Renal cortex interstitium (tissue), 15 donors: ENCODE measurements around the gene TXNDC5. TPM values are rescaled to one million over a fixed set of nuclear protein-coding genes. Genes with fewer than 3 reads are reported as not detected.

Experiments
- DNase-seq, 11 donors: peaks; one replicate each; pipeline ENCODE4 v3.0.0-alpha.2; 2013; ENCODE audit warnings: low read depth in 9 of 11, low spot score in 4 of 11; ENCODE audit errors: extremely low read depth in 1 of 11
- long read RNA-seq, 16 experiments: transcript quantifications; one replicate each; lab custom pipeline, GENCODE V29; 2026
- polyA plus RNA-seq, 3 donors: library from polyadenylated mRNA; unstranded; fragments of 120-200 nt; gene quantifications; one replicate each; pipeline ENCODE4 v1.2.1, GENCODE V29; 2013; ENCODE audit not compliant: insufficient read length in 3 of 3

The TXNDC5 gene
- 100 to 1,000 TPM in 1 of 3 donors, 10 to 100 TPM in 2; 97.1 to 114 (median 99.9) TPM for polyA plus RNA-seq
- long read RNA-seq, donor 1, transcript TXNDC5-201 (10 exons, 2,964 nt): major isoform, 20 of 20 reads
- long read RNA-seq, donor 1, partial matches to known transcripts: 0 of 20 reads
- long read RNA-seq, donor 1, other reads (novel, unspliced or antisense): 0 of 20 reads
- long read RNA-seq, donor 2, transcript TXNDC5-201 (10 exons, 2,964 nt): major isoform, 27 of 27 reads
- long read RNA-seq, donor 2, partial matches to known transcripts: 0 of 27 reads
- long read RNA-seq, donor 2, other reads (novel, unspliced or antisense): 0 of 27 reads
- long read RNA-seq, donor 3, transcript TXNDC5-201 (10 exons, 2,964 nt): major isoform, 44 of 44 reads
- long read RNA-seq, donor 3, partial matches to known transcripts: 0 of 44 reads
- long read RNA-seq, donor 3, other reads (novel, unspliced or antisense): 0 of 44 reads
- long read RNA-seq, donor 4, transcript TXNDC5-201 (10 exons, 2,964 nt): major isoform, 29 of 30 reads
- long read RNA-seq, donor 4, partial matches to known transcripts: 0 of 30 reads
- long read RNA-seq, donor 4, other reads (novel, unspliced or antisense): 0 of 30 reads
- long read RNA-seq, donor 5: 0 reads
- long read RNA-seq, donor 6, transcript TXNDC5-201 (10 exons, 2,964 nt): major isoform, 24 of 35 reads
- long read RNA-seq, donor 6, partial matches to known transcripts: 5 of 35 reads
- long read RNA-seq, donor 6, other reads (novel, unspliced or antisense): 6 of 35 reads
- long read RNA-seq, donor 7, transcript TXNDC5-201 (10 exons, 2,964 nt): major isoform, 28 of 28 reads
- long read RNA-seq, donor 7, partial matches to known transcripts: 0 of 28 reads
- long read RNA-seq, donor 7, other reads (novel, unspliced or antisense): 0 of 28 reads
- long read RNA-seq, donor 8: 0 reads
- long read RNA-seq, donor 9, transcript TXNDC5-201 (10 exons, 2,964 nt): major isoform, 20 of 20 reads
- long read RNA-seq, donor 9, partial matches to known transcripts: 0 of 20 reads
- long read RNA-seq, donor 9, other reads (novel, unspliced or antisense): 0 of 20 reads
- long read RNA-seq, donor 10, transcript TXNDC5-201 (10 exons, 2,964 nt): major isoform, 28 of 28 reads
- long read RNA-seq, donor 10, partial matches to known transcripts: 0 of 28 reads
- long read RNA-seq, donor 10, other reads (novel, unspliced or antisense): 0 of 28 reads
- long read RNA-seq, donor 11, transcript TXNDC5-201 (10 exons, 2,964 nt): major isoform, 24 of 24 reads
- long read RNA-seq, donor 11, partial matches to known transcripts: 0 of 24 reads
- long read RNA-seq, donor 11, other reads (novel, unspliced or antisense): 0 of 24 reads
- long read RNA-seq, donor 12, transcript TXNDC5-201 (10 exons, 2,964 nt): major isoform, 14 of 15 reads
- long read RNA-seq, donor 12, partial matches to known transcripts: 0 of 15 reads
- long read RNA-seq, donor 12, other reads (novel, unspliced or antisense): 0 of 15 reads
- long read RNA-seq, donor 13: 0 reads
- long read RNA-seq, donor 14, transcript TXNDC5-201 (10 exons, 2,964 nt): major isoform, 37 of 43 reads
- long read RNA-seq, donor 14, partial matches to known transcripts: 5 of 43 reads
- long read RNA-seq, donor 14, other reads (novel, unspliced or antisense): 0 of 43 reads
- long read RNA-seq, donor 15, transcript TXNDC5-201 (10 exons, 2,964 nt): major isoform, 13 of 13 reads
- long read RNA-seq, donor 15, partial matches to known transcripts: 0 of 13 reads
- long read RNA-seq, donor 15, other reads (novel, unspliced or antisense): 0 of 13 reads
- long read RNA-seq, donor 16, transcript TXNDC5-201 (10 exons, 2,964 nt): major isoform, 81 of 90 reads
- long read RNA-seq, donor 16, partial matches to known transcripts: 0 of 90 reads
- long read RNA-seq, donor 16, other reads (novel, unspliced or antisense): 6 of 90 reads

- peak in 9 of 11 donors; percentile 29 to 77 (median 69) for DNase-seq
Observed at GRCh38 chr6:7910654-7911344, at the start of gene TXNDC5. Gene TXNDC5, minus strand, starts transcription at chr6:7910788. Its CDS starts 12 bp downstream, at chr6:7910776.

GRCh38 chr6:7960141-7960540 is 49.6 kb upstream of the TXNDC5 start:
- no peak for DNase-seq

GRCh38 chr6:7959453-7959852 is 48.9 kb upstream of the TXNDC5 start:
- DNase-seq: no peak

- no peak for DNase-seq
Observed at GRCh38 chr6:7958464-7958863, 47.9 kb upstream of the TXNDC5 start.

GRCh38 chr6:7956257-7956656 is 45.7 kb upstream of the TXNDC5 start:
- DNase-seq: no peak

GRCh38 chr6:7954477-7955200 is 44.1 kb upstream of the TXNDC5 start:
- DNase-seq: no peak

GRCh38 chr6:7953753-7954152 is 43.2 kb upstream of the TXNDC5 start:
- no peak for DNase-seq

GRCh38 chr6:7939864-7940228 is 29.3 kb upstream of the TXNDC5 start:
- no peak for DNase-seq

GRCh38 chr6:7939184-7939863 is 28.7 kb upstream of the TXNDC5 start:
- DNase-seq: no peak

GRCh38 chr6:7938562-7939183 is 28.1 kb upstream of the TXNDC5 start:
- DNase-seq: no peak

GRCh38 chr6:7933794-7934193 is 23.2 kb upstream of the TXNDC5 start:
- no peak for DNase-seq

- DNase-seq: no peak
Observed at GRCh38 chr6:7932625-7933024, 22.0 kb upstream of the TXNDC5 start.

- DNase-seq: no peak
Observed at GRCh38 chr6:7924867-7925266, 14.3 kb upstream of the TXNDC5 start.

- no peak for DNase-seq
Observed at GRCh38 chr6:7922596-7922995, 12.0 kb upstream of the TXNDC5 start.

- DNase-seq: no peak
Observed at GRCh38 chr6:7921632-7922092, 11.1 kb upstream of the TXNDC5 start.

GRCh38 chr6:7921046-7921445 is 10.5 kb upstream of the TXNDC5 start:
- no peak for DNase-seq
